ENCODE data around the gene TET1.
"Not testable (repeated sequence)": the region's sequence is repeated elsewhere in the genome, so short reads cannot be mapped to it uniquely, and the experiment has no call there.

Gene TET1

GRCh38 chr10:68565658-68566057 lies 5.5 kb downstream of the TET1 start:
- no peak for DNase-seq

GRCh38 chr10:68566351-68566750 lies 6.2 kb downstream of the TET1 start:
- no peak for DNase-seq

DNA sequence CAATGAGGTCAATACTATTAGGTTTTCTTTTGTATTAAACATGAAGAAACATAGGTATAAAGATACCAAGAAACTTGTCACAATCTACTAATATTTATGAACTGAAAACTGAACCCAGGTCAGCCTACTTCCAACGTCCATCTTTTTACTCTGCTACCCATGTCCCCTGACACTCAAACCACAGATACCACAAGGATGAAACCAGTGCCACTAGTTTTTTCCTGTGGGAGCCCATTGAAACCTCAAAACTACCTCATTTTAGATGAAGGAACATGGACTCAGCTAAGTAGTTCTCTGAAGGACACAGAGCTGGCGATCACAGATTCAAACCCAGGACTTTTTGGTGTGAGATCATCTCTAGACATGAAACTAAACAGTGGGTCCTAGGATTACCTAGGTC lies 6.8 kb downstream of the TET1 start:
- no peak for DNase-seq

DNA sequence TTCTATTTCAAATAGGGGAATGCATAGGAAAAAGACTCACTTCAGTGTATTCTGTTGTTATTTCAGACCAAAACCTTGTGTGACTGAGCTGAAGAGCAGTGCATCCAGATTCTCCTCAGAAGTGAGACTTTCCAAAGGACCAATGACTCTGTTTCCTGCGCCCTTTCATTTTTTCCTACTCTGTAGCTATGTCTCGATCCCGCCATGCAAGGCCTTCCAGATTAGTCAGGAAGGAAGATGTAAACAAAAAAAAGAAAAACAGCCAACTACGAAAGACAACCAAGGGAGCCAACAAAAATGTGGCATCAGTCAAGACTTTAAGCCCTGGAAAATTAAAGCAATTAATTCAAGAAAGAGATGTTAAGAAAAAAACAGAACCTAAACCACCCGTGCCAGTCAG lies 12.0 kb downstream of the TET1 start:
- DNase-seq, result no peak

- DNase-seq, result no peak
Observed at GRCh38 chr10:68574051-68574450, 13.9 kb downstream of the TET1 start.

- no peak for DNase-seq
Observed at GRCh38 chr10:68576118-68576517, 16.0 kb downstream of the TET1 start.

- no peak for DNase-seq
Observed at GRCh38 chr10:68578974-68579373, 18.8 kb downstream of the TET1 start.

- DNase-seq, result not testable (repeated sequence)
Observed at GRCh38 chr10:68584187-68584586, 24.1 kb downstream of the TET1 start.

- no peak for DNase-seq
Observed at GRCh38 chr10:68586606-68587305, 26.6 kb downstream of the TET1 start.

DNA sequence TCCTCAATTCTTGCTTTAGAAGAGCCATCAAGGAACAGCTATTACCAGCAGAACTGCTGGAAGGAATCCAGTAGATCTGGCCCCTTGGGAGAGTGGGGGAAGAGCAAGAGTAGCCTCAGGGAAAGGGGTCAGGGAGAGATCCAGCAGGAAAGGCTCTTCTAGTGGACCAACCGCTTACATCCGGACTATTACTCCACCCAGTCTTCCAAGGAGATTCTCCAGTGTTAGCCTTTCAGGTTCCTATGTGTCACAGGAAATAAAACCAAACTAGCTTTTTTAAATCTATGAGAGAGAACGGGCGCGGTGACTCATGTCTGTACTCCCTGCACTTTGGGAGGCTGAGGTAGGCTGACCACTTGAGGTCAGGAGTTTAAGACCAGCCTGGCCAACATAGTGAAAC lies 34.3 kb downstream of the TET1 start:
- no peak for DNase-seq

GRCh38 chr10:68595513-68595912 lies 35.4 kb downstream of the TET1 start:
- no peak for DNase-seq

- DNase-seq, result no peak
Observed at GRCh38 chr10:68597407-68597806, 37.3 kb downstream of the TET1 start.

DNA sequence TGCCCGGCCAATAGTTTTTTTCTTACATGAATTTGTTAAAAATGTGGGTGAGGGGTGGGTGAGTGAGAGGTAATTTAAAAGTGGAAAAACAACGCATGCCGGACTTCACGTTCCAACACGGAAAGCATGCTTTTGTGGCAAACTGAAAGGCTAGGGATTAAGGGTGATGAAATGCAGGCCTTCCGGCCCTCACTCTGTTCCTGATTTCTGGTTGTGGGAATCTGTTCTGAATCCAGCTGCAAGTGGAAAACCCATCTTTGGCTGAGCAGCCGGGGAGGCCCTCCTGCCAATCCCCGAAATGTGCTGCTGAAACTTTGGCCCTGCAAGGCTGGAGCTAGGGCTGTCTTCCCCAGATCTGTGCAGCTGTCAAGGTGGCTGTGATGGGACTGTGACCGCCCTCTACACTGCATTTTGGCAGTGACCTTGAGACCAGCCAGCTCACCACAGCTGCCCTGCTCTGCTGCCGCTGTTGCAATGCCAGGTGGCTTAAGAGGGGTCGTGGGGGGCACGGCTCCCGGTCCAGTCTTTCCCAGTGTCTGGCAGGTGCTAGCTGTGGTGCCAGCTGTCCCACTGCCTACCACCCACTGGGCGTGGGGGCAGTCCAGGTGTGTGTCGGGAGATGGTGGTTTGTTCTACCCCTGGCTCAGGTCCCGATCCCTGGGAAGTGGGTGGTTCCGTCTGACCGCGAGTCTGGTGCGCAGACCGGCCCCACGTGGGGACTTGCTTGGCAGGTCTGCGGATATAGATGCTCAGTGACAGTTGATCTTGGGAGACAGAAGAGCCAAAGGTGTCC lies 39.0 kb downstream of the TET1 start:
- DNase-seq, result peak; percentile 52

DNA sequence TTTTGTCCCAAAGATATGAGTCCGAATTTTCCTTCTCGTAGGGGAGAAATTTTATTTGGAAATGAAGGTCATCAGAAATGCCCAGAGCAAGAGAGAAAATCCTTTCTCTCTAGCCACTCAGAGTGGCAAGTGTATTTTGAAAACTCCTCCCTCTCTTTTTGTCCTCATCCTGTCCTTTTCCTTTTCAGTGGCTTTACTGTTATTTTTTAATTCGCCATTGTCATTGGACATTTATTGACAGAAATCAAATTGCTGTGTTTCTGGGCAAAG lies 39.6 kb downstream of the TET1 start:
- DNase-seq, result no peak

DNA sequence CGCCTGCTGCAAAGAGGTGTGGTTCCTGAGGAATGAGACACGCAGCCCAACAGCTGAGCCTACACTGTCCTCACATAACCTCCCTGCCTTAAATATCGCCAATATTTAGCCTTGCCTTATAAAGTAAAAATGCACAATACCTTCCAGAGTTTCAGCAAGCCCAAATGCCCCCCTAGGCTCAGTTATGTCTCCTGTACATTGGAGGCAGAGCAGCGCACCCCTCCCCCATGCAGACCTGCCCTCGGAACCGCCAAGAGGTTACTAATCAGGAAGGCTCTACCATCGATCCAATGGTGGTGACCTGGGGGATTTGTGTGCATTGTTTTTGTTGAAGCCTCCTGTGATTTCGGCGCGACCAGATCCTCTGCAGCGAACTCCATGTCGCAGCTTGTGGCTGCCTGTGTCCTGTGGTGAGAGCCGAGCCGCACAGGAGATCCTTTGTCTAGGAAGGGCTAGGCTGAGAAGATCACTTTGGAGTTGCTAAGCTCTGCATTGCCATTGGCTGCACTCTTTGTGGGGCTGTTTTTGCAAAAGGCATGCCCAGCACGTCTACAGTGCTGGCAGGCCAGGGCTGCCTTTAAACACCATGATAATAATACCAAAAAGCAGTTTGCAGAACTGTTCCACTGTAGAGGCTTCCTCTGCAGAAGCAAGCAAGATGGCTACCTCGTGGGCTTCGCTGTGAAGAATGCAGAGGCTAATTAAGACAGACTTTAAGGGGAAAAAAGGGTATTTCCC lies 40.1 kb downstream of the TET1 start:
- DNase-seq, result peak; percentile 72

GRCh38 chr10:68601501-68602265 lies 41.5 kb downstream of the TET1 start:
- DNase-seq, result no peak

GRCh38 chr10:68602434-68602833 lies 42.3 kb downstream of the TET1 start:
- DNase-seq, result no peak

DNA sequence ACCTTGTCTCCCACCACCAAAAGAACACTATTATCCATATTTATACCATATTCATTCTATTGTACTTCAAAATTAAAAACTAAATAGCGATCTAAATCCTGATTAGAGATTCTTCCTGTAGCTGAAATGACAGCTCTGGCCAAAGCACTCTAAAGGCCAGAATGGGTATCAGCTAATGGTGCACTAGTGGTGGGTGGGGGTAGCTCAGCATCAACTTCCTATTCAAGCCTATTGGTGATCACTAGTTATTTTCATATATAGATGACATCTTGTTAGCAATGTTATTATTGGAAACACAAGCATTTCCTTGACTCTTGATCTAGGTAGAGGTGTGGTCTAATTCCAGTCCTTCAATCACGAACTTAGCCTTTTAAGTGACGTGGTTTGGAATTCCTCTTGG lies 43.6 kb downstream of the TET1 start:
- DNase-seq, result no peak

DNA sequence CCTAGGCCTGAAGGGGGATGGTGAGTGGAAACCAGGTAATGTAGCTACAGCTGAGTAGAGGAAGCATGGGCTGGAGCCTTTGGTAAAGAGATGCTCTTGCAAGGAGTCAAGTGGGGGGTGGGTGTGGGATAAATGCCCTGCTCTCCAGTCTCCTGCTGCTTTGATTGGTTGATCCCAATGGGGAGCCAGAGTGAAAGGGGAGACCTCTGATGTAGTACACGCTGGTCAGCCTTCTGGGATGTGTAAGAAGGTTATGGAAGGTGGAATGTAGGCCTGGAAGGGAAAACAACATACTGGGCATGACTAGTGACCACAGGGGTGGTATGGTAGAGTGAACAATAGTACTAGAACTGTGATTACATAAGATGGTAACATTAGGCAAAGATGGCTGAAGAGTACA lies 44.3 kb downstream of the TET1 start:
- DNase-seq, result no peak

DNA sequence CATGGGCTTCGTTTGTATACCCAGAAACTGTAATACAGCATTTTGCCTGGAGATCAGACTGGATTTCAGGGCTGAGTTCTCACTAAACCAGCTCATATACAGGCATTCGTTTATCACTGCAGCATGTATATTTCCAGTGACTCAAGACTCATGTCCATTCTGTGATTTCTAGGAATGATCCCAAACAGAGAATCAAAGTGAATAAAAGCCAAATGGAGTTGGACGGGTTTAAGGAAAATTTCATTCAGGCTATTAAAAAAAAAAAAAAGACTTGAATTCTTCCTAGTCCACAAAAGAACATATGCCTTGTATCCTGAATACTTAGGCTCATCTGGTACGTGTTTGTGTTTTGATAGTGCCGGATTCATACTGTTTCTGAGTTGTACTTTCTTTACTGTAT lies 46.8 kb downstream of the TET1 start:
- no peak for DNase-seq

DNA sequence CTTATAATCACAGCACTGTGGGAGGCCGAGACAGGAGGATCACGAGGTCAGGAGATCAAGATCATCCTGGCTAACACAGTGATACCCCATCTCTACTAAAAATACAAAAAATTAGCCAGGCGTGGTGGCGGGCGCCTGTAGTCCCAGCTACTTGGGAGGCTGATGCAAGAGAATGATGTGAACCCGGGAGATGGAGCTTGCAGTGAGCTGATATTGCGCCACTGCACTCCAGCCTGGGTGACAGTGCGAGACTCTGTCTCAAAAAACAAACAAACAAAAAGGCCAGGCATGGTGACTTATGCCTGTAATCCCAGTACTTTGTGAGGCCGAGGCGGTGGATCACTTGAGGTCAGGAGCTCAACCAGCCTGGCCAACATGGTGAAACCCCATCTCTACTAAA lies 49.9 kb downstream of the TET1 start:
- DNase-seq, result not testable (repeated sequence)

DNA sequence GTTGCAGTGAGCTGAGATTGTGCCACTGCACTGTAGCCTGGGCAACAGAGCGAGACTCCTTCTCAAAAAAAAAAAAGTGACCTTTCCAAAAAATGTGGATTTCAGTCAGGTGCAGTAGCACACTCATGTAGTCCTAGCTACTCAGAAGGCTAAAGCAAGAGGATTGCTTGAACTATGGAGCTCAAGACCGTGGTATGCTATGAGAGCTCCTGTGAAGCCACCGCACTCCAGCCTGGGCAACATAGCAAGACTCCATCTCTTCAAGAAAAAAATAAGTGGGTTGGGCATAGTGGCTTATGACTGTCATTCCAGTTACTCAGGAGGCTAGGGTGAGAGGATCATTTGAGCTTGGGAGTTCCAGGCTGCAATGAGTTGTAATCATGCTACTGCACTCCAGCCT lies 51.1 kb downstream of the TET1 start:
- no peak for DNase-seq

DNA sequence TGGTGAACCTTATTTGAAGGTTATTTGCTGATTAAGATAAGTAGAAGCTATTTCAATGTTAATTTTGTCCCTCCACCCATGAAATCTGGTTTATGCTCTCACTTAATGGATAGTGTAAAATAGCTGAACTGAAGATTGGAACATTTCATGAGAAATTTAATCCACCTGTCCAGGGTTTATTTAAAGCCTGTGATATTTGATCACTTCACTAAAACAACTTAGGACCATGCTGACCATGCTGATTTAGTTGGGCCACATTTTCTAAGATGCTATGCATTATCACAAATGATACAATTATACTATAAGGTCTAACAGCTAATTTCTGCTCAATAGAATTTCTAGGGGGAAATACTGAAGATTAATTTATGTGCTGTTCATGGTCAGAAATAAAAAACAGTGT lies 53.8 kb downstream of the TET1 start:
- DNase-seq, result not testable (repeated sequence)

All from DMS79 treated with DMSO at 0.1 percent for 48 hours (cell line).